NCI-H2196 treated with DMSO at 0.1 percent for 48 hours (cell line): ENCODE results near the gene CFAP119.

ENCODE experiments used
- DNase-seq: peaks from one replicate; lab custom pipeline; 2025; ENCODE audit not compliant: unreplicated experiment; lab: John Stamatoyannopoulos, UW

CFAP119 gene

GRCh38 chr16:30741461-30741914 is 20.4 kb downstream of the CFAP119 start:
- DNase-seq = peak; percentile 66

- DNase-seq = peak; percentile 91
Measured at GRCh38 chr16:30740364-30741251, 21.3 kb downstream of the CFAP119 start.

- DNase-seq = no peak
Measured at GRCh38 chr16:30738984-30739951, 22.6 kb downstream of the CFAP119 start.

- DNase-seq = no peak
Measured at GRCh38 chr16:30737794-30738648, 23.8 kb downstream of the CFAP119 start.

- DNase-seq = no peak
Measured at GRCh38 chr16:30736995-30737793, 24.7 kb downstream of the CFAP119 start.

GRCh38 chr16:30731411-30731810 is 30.5 kb downstream of the CFAP119 start:
- no peak for DNase-seq

- DNase-seq = no peak
Measured at GRCh38 chr16:30728899-30729672, 32.8 kb downstream of the CFAP119 start.

- DNase-seq = no peak
Measured at GRCh38 chr16:30728321-30728720, 33.5 kb downstream of the CFAP119 start.

- no peak for DNase-seq
Measured at GRCh38 chr16:30725418-30725792, 36.5 kb downstream of the CFAP119 start.

GRCh38 chr16:30724641-30725417 is 37.0 kb downstream of the CFAP119 start:
- DNase-seq = no peak

- no peak for DNase-seq
Measured at GRCh38 chr16:30723725-30724355, 38.0 kb downstream of the CFAP119 start.

- DNase-seq = no peak
Measured at GRCh38 chr16:30722916-30723315, 38.9 kb downstream of the CFAP119 start.

GRCh38 chr16:30722443-30722842 is 39.4 kb downstream of the CFAP119 start:
- DNase-seq = no peak

GRCh38 chr16:30721606-30722005 is 40.3 kb downstream of the CFAP119 start:
- no peak for DNase-seq

GRCh38 chr16:30721167-30721566 is 40.7 kb downstream of the CFAP119 start:
- no peak for DNase-seq

GRCh38 chr16:30720694-30721093 is 41.2 kb downstream of the CFAP119 start:
- DNase-seq = no peak

GRCh38 chr16:30720086-30720485 is 41.8 kb downstream of the CFAP119 start:
- DNase-seq = no peak
